Activated CD8-positive, alpha-beta memory T cell treated with anti-CD3 and anti-CD28 coated beads for 36 hours (primary cell): ENCODE data around the gene KRTAP11-1. TPM values are rescaled to one million over a fixed set of nuclear protein-coding genes. Genes with fewer than 3 reads are reported as not detected.

Experiments used
- CTCF ChIA-PET: fragments of 350-600 bp; sonication (Branson Sonifier 250); formaldehyde crosslinking; loops from one replicate; lab custom pipeline; 2021; ENCODE audit warnings: antibody characterized with exemption; lab: Charles Lee
- POLR2A ChIA-PET: fragments of 350-600 bp; sonication (Branson Sonifier 250); formaldehyde crosslinking; loops from one replicate; lab custom pipeline; 2021; ENCODE audit warnings: antibody characterized with exemption; lab: Charles Lee
- total RNA-seq, 2 experiments: library from RNA; stranded (reverse); gene quantifications; one replicate each; pipeline ENCODE4 v1.2.3, GENCODE V29; 2021

KRTAP11-1 gene
- not detected for total RNA-seq

DNA sequence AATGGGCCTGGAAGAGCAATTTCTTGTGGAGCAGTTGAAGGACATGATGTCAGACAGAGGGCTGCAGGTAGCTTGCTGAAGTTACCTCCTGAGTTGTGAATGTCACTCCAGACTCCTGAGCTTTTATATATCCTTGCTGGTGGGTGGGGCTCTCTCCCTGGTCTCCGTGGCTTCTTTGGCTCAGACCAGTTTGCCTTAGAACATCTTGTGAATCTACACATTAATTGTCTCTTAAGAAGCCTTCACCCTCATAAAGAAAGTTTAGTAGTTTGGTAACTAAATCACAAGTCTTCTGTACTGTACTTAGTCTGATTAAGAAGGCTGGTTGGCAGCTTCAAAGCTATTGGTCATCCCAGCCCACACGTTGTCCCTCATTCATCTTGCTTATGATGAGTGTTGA lies at the start of gene KRTAP11-1:
Gene KRTAP11-1 (minus strand): TSS at position 101 of the 400 bp plus-strand sequence. CDS start 56 bp downstream, at position 45.
- ChIA-PET CTCF (no interaction called here), POLR2A (no interaction called here)

DNA sequence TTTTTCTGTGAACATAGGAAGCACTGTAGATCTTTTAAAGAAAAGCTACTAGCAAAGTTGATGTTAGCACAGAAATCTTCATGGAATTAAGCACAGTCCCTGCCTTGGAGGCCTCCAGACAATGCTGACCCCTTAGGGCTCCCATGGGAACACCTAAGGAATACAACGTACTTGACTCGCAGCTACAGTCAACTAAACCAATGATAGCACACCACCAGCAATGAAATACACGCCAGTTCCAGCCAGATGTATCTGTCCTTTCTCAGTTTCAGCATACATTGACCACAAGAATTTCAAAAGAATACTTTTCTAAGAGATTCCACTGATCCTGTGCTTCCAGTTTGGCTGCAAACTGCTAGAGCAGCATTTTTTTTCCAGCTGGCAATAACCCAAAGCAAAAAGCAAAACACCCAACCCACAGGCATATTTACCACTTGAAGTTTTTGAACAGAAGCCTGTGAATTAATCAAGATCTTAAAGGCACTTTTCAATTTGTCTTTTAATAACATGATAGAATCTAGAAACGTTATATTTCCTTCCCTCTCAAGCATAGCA lies 42.8 kb upstream of the KRTAP11-1 start:
- CTCF ChIA-PET, result no interaction called here

DNA sequence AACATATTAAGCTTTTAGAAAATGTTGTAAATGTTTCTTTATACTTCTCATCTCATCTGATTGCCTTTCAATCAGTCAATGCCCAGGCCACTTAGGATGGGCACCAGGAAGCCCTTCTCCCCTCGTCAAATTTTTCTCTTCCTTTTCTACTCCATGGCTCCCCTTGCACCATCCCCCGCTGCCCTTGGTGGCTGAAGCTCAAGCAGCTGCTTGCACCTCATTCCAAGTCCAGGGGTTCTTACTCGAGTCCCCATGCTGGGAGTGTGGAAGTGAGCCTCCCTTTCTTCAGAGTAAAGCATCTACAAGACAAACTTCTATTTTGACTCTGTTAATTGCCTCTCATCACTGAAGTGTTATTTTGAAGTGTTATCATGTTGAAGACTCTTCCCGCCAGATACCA lies 39.7 kb upstream of the KRTAP11-1 start:
- ChIA-PET CTCF (no interaction called here), POLR2A (no interaction called here)

More for the DNA sequence above, 42.8 kb upstream of the KRTAP11-1 start:
- POLR2A ChIA-PET, result no interaction called here

GRCh38 chr21:30917557-30917956 lies 36.2 kb upstream of the KRTAP11-1 start:
- CTCF ChIA-PET, result no interaction called here
- POLR2A ChIA-PET, result no interaction called here

GRCh38 chr21:30900881-30901280 lies 19.5 kb upstream of the KRTAP11-1 start:
- POLR2A ChIA-PET, result no interaction called here

DNA sequence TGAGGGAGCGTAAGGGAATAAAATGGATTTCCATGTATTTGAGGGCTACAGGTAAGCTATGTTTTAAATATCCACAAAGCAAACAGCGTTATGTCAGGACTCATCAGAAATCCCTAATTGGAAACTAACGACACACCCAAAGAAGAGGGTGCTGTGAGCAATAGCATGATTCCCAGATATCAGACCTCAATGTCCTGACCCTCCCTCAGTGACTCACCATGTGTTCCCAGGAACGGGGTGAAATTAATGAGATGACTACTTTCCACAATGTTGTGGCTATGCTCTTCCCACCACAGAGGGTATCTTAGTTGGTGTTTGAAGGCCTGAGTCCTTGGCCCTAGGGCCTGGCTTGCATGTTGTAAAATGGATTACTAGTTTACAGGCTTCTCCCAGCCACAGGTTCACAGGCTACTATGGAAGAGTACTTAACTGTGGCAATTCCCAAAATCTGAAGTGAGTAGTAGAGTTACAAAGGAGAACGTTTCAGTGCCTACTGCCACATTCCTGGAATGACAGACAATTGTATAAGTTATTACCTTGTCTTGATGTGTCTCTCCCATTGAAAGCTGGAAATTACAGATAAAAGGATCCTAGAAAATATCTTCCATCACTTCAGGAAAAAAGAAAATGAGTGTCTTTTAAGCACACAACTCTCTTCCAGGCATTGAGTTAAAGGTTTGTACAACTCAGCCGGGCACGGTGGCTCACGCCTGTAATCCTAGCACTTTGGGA lies 1.7 kb upstream of the KRTAP11-1 start:
- POLR2A ChIA-PET, result no interaction called here
- CTCF ChIA-PET, result no interaction called here

More at GRCh38 chr21:30900881-30901280, 19.5 kb upstream of the KRTAP11-1 start:
- CTCF ChIA-PET, result no interaction called here

DNA sequence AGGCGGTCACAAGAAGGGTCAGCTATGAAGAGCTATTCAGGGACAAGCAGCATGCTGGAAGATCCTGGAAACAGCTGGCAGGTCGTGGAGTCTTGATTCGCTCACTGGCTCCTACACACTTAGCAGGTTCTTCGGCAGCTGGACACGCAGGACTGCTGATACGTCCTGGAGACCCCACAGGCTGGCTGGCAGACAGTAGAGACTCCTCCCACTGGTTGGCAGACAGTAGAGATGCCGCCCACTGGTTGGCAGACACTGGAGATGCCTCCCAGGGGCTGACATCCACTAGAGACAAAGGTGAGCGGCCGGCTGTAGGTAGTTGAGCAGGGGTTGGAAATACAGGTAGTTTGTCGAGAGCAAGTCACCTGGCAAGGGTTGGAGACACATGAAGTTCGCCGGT lies 466 bp downstream of the KRTAP11-1 start:
- ChIA-PET POLR2A (no interaction called here), CTCF (no interaction called here)

DNA sequence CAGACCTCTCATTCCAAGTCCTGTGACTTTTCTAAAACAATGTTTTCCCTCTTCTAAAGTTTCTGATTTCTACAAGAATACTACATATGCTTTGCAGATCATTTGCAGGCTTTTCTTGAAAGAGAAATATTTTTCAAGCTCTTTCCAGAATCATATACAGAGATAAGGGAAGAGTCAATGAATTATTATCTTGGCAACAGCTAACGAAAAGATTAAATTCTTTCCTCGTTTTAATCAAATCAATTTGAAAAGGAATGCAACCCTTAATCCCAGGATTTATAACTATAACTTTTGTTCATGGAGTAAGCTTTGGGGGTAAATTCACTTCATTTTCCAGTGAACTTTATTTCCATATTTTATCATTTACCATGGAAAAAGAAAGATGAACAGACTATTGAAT lies 6.9 kb downstream of the KRTAP11-1 start:
- ChIA-PET POLR2A (no interaction called here), CTCF (no interaction called here)

GRCh38 chr21:30847627-30848500 lies 33.5 kb downstream of the KRTAP11-1 start:
- ChIA-PET CTCF (no interaction called here), POLR2A (no interaction called here)

DNA sequence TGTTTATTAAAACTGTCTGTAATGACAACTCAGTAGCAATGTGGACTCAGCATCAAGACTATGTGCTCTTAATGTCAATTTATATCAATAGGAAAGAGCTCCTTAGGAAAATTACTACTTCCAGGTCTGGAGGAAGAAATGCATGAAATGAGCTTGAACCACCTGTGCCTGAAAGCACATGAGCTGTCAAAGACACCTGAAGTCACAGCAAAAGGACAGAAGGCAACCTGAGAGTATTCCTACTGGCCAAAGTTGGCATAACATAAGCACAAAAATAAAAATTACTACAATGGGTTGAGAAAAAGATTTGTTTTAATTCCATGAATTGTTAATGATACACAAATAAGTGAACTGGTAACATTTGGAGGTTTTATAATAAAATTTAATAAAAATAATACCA lies 38.4 kb downstream of the KRTAP11-1 start:
- ChIA-PET POLR2A (no interaction called here), CTCF (no interaction called here)

GRCh38 chr21:30839304-30839703 lies 42.1 kb downstream of the KRTAP11-1 start:
- POLR2A ChIA-PET, result no interaction called here
- CTCF ChIA-PET, result interaction anchor here (0.5 to 1.1 kb wide), 2 partner anchors 21 to 251 kb away, joined by 3 read pairs; no protein-coding TSS in a partner anchor

- CTCF ChIA-PET, result no interaction called here
These were observed 42.8 kb downstream of the KRTAP11-1 start for GRCh38 chr21:30838536-30838935.

GRCh38 chr21:30831194-30831765 lies 50.1 kb downstream of the KRTAP11-1 start:
- CTCF ChIA-PET, result interaction anchor here (1.4 to 1.7 kb wide), 2 partner anchors 18 to 256 kb away, joined by 3 to 5 read pairs; no protein-coding TSS in a partner anchor
- POLR2A ChIA-PET, result no interaction called here

More at GRCh38 chr21:30838536-30838935, 42.8 kb downstream of the KRTAP11-1 start:
- POLR2A ChIA-PET, result no interaction called here

Other genes starting within 250 kb of the KRTAP11-1 start
- gene KRTAP20-2, start 246.4 kb downstream of the KRTAP11-1 start, total RNA-seq, result not detected
- not detected for gene KRTAP20-3, start 238.7 kb downstream of the KRTAP11-1 start, total RNA-seq
- gene KRTAP21-3, start 162.8 kb downstream of the KRTAP11-1 start, total RNA-seq, result not detected
- gene KRTAP21-2, start 134.3 kb downstream of the KRTAP11-1 start, total RNA-seq, result not detected
- not detected for gene KRTAP21-1, start 126.2 kb downstream of the KRTAP11-1 start, total RNA-seq
- gene KRTAP8-1, start 68.3 kb downstream of the KRTAP11-1 start, total RNA-seq, result not detected
- not detected for gene KRTAP7-1, start 51.8 kb downstream of the KRTAP11-1 start, total RNA-seq
- not detected for gene KRTAP19-8, start 156.9 kb upstream of the KRTAP11-1 start, total RNA-seq